HG03571 (cell line): ENCODE data around the gene TENM3.

ENCODE experiments used
- ATAC-seq: cut with Tn5 transposase; IDR thresholded peaks from one replicate; pipeline ENCODE4 v1.9.1; 2021; ENCODE audit not compliant: unreplicated experiment

TENM3 gene

GRCh38 chr4:182593864-182594263 lies 350.7 kb downstream of the TENM3 start:
- no peak for ATAC-seq

GRCh38 chr4:182600093-182600492 lies 356.9 kb downstream of the TENM3 start:
- ATAC-seq: no peak

- ATAC-seq: no peak
Observed at GRCh38 chr4:182600856-182601255, 357.7 kb downstream of the TENM3 start.

- no peak for ATAC-seq
Observed at GRCh38 chr4:182604161-182604622, 361.0 kb downstream of the TENM3 start.

- ATAC-seq: no peak
Observed at GRCh38 chr4:182604953-182605352, 361.8 kb downstream of the TENM3 start.

GRCh38 chr4:182608525-182608924 lies 365.3 kb downstream of the TENM3 start:
- ATAC-seq: no peak

GRCh38 chr4:182616476-182616875 lies 373.3 kb downstream of the TENM3 start:
- no peak for ATAC-seq

- ATAC-seq: no peak
Observed at GRCh38 chr4:182619660-182620059, 376.5 kb downstream of the TENM3 start.

- no peak for ATAC-seq
Observed at GRCh38 chr4:182620111-182620980, 377.1 kb downstream of the TENM3 start.

- no peak for ATAC-seq
Observed at GRCh38 chr4:182624281-182624680, 381.1 kb downstream of the TENM3 start.

- no peak for ATAC-seq
Observed at GRCh38 chr4:182625193-182625592, 382.0 kb downstream of the TENM3 start.

- ATAC-seq: no peak
Observed at GRCh38 chr4:182627996-182628395, 384.8 kb downstream of the TENM3 start.

- no peak for ATAC-seq
Observed at GRCh38 chr4:182628544-182628943, 385.3 kb downstream of the TENM3 start.

- no peak for ATAC-seq
Observed at GRCh38 chr4:182629096-182629495, 385.9 kb downstream of the TENM3 start.

GRCh38 chr4:182640491-182640890 lies 397.3 kb downstream of the TENM3 start:
- ATAC-seq: no peak

GRCh38 chr4:182640932-182641331 lies 397.7 kb downstream of the TENM3 start:
- no peak for ATAC-seq

GRCh38 chr4:182642831-182643230 lies 399.6 kb downstream of the TENM3 start:
- ATAC-seq: no peak

- ATAC-seq: no peak
Observed at GRCh38 chr4:182643801-182644682, 400.8 kb downstream of the TENM3 start.

- no peak for ATAC-seq
Observed at GRCh38 chr4:182644683-182645050, 401.5 kb downstream of the TENM3 start.

- no peak for ATAC-seq
Observed at GRCh38 chr4:182645511-182645910, 402.3 kb downstream of the TENM3 start.

- ATAC-seq: no peak
Observed at GRCh38 chr4:182647646-182648300, 404.6 kb downstream of the TENM3 start.
